Naive thymus-derived CD4-positive, alpha-beta T cell (primary cell): ENCODE measurements around the gene RNF149. TPM values are rescaled to one million over a fixed set of nuclear protein-coding genes. Genes with fewer than 3 reads are reported as not detected.

Experiments used
- ATAC-seq: fragments of 150-1000 bp; cut with Tn5 transposase; 2 replicates; pipeline ENCODE4 v1.10.0; 2021; ENCODE audit warnings: mild to moderate bottlenecking, moderate library complexity
- CTCF ChIA-PET: fragments of 350-600 bp; sonication (Branson Sonifier 250); formaldehyde crosslinking; loops from one replicate; lab custom pipeline; 2021; ENCODE audit warnings: antibody characterized with exemption; lab: Charles Lee
- POLR2A ChIA-PET: fragments of 350-600 bp; sonication (Branson Sonifier 250); formaldehyde crosslinking; loops from one replicate; lab custom pipeline; 2021; ENCODE audit warnings: antibody characterized with exemption, inconsistent platforms; lab: Charles Lee
- DNase-seq, 9 donors: peaks; one replicate each; pipeline versions ENCODE4 v3.0.0 to v3.0.0-alpha.2; 2020 to 2022; ENCODE audit warnings: mixed read lengths in 1 of 9
- H3K27ac ChIP-seq: one replicate; pipeline ENCODE4 v1.7.0; 2013; ENCODE audit warnings: mild to moderate bottlenecking, low read depth, low read length, moderate library complexity
- H3K27me3 ChIP-seq, 2 donors: one replicate each; pipeline ENCODE4 v1.7.0; 2013; ENCODE audit warnings: low read length in 2 of 2, mild to moderate bottlenecking in 2 of 2, moderate library complexity in 2 of 2; ENCODE audit not compliant: control insufficient read depth in 2 of 2, insufficient read depth in 2 of 2
- H3K36me3 ChIP-seq, 3 experiments: 1 replicate in 2 of 3; 2 replicates in 1 of 3; pipeline ENCODE4 v1.7.0; 2013; ENCODE audit warnings: low read length in 3 of 3, mild to moderate bottlenecking in 3 of 3, moderate library complexity in 1 of 3; ENCODE audit not compliant: insufficient read depth in 3 of 3, control insufficient read depth in 2 of 3
- H3K4me1 ChIP-seq, 2 donors: one replicate each; pipeline ENCODE4 v1.7.0; 2013; ENCODE audit warnings: low read length in 2 of 2, mild to moderate bottlenecking in 2 of 2, moderate library complexity in 1 of 2; ENCODE audit not compliant: control insufficient read depth in 2 of 2, insufficient read depth in 2 of 2
- H3K4me3 ChIP-seq: 2 replicates; pipeline ENCODE4 v1.7.0; 2013; ENCODE audit warnings: mild to moderate bottlenecking, low read length
- H3K9me3 ChIP-seq, 3 experiments: 1 replicate in 2 of 3; 2 replicates in 1 of 3; pipeline ENCODE4 v1.7.0; 2013; ENCODE audit warnings: low read length in 3 of 3; ENCODE audit not compliant: control insufficient read depth in 2 of 3
- H3K27ac Mint-ChIP-seq, 9 donors: one replicate each; pipeline ENCODE4 v1.8.0; 2020 to 2022; ENCODE audit warnings: mixed read lengths in 9 of 9, mild to moderate bottlenecking in 8 of 9, moderate library complexity in 5 of 9, inconsistent platforms in 2 of 9
- H3K27me3 Mint-ChIP-seq, 5 donors: one replicate each; pipeline ENCODE4 v1.8.0; 2021 to 2022; ENCODE audit warnings: mixed read lengths in 5 of 5, mild to moderate bottlenecking in 1 of 5
- H3K36me3 Mint-ChIP-seq, 5 donors: one replicate each; pipeline ENCODE4 v1.8.0; 2020 to 2022; ENCODE audit warnings: mixed read lengths in 5 of 5, mild to moderate bottlenecking in 3 of 5, inconsistent platforms in 1 of 5
- H3K4me1 Mint-ChIP-seq, 7 donors: one replicate each; pipeline ENCODE4 v1.8.0; 2020 to 2022; ENCODE audit warnings: mixed read lengths in 7 of 7, mild to moderate bottlenecking in 3 of 7, inconsistent platforms in 1 of 7
- H3K4me3 Mint-ChIP-seq, 10 donors: one replicate each; pipeline ENCODE4 v1.8.0; 2020 to 2022; ENCODE audit warnings: mild to moderate bottlenecking in 10 of 10, mixed read lengths in 10 of 10, moderate library complexity in 6 of 10, inconsistent platforms in 2 of 10
- H3K9me3 Mint-ChIP-seq, 11 donors: one replicate each; pipeline ENCODE4 v1.8.0; 2020 to 2022; ENCODE audit warnings: mixed read lengths in 11 of 11, mild to moderate bottlenecking in 4 of 11, inconsistent platforms in 1 of 11, moderate library complexity in 1 of 11
- intact Hi-C, 2 donors: fragments of 100-400 bp; cut with micrococcal nuclease; formaldehyde crosslinking; loops; one replicate each; pipeline ENCODE4 v1.15.1; 2023
- microRNA-seq: library from miRNA; unstranded; fragments of <30 nt; microRNA quantifications from one replicate; pipeline ENCODE4 v1.2.0, GENCODE V29; 2022; ENCODE audit warnings: borderline microRNAs expressed
- polyA plus RNA-seq, 2 donors: library from polyadenylated mRNA; unstranded; fragments of 300-500 nt; fragmentation: Illumina TruSeq; gene quantifications; one replicate each; pipeline ENCODE4 v1.2.3, GENCODE V29; 2021
- total RNA-seq, 6 experiments: library from RNA in 5 of 6; stranded (reverse) in 5 of 6; gene quantifications; 1 replicate in 5 of 6; 2 replicates in 1 of 6; pipeline ENCODE4 v1.2.3 and lab custom pipeline; 2021 to 2026

The RNF149 gene
- total and polyA plus RNA-seq, 7 experiments from 2014 or later, result 45.2 to 159 (median 112) TPM

- POLR2A ChIA-PET, result interaction anchor here (1.5 kb wide), 1 partner anchor 8 kb away, joined by 5 read pairs; no protein-coding TSS in a partner anchor
- peaks cover 0 to 12% (median 0%) of the 10 kb centered on the region in 11 donors for H3K9me3 Mint-ChIP-seq
- H3K4me1 Mint-ChIP-seq, result peaks cover 0 to 4% (median 0%) of the 10 kb centered on the region in 7 donors
- Histone ChIP-seq H3K9me3 (no peaks in the 10 kb centered on the region), H3K27me3 (no peaks in the 10 kb centered on the region), H3K4me1 (no peaks in the 10 kb centered on the region), H3K27ac (no peak overlapping the region), H3K36me3 (no peaks in the 10 kb centered on the region), H3K4me3 (no peak overlapping the region)
- DNase-seq (no peak), ATAC-seq (no peak)
- peak overlapping the region in 1 of 9 donors; percentile 34 for H3K27ac Mint-ChIP-seq
- no peaks in the 10 kb centered on the region for H3K27me3 Mint-ChIP-seq
- intact Hi-C loops, result no loop called here
- H3K36me3 Mint-ChIP-seq, result peaks cover 4 to 18% (median 13%) of the 10 kb centered on the region in 5 donors
- no peak overlapping the region for H3K4me3 Mint-ChIP-seq
- CTCF ChIA-PET, result no interaction called here
Measured at GRCh38 chr2:101231240-101231639, 77.3 kb downstream of the RNF149 start.

GRCh38 chr2:101230541-101231001, 77.9 kb downstream of the RNF149 start:
- Mint-ChIP-seq H3K36me3 (peaks cover 4 to 21% (median 13%) of the 10 kb centered on the region in 5 donors), H3K9me3 (peaks cover 0 to 14% (median 0%) of the 10 kb centered on the region in 11 donors), H3K27me3 (no peaks in the 10 kb centered on the region), H3K4me1 (peaks cover 0 to 5% (median 0%) of the 10 kb centered on the region in 7 donors), H3K4me3 (no peak overlapping the region), H3K27ac (no peak overlapping the region)
- H3K9me3 ChIP-seq, result no peaks in the 10 kb centered on the region
- no peaks in the 10 kb centered on the region for H3K4me1 ChIP-seq
- no peak for DNase-seq
- intact Hi-C loops, result no loop called here
- ChIA-PET CTCF (interaction anchor here (0.6 kb wide), 1 partner anchor 31 kb away, joined by 4 read pairs; no protein-coding TSS in a partner anchor), POLR2A (interaction anchor here (1.5 kb wide), 1 partner anchor 9 kb away, joined by 5 read pairs; no protein-coding TSS in a partner anchor)
- no peak overlapping the region for H3K27ac ChIP-seq
- ATAC-seq, result no peak
- H3K27me3 ChIP-seq, result no peaks in the 10 kb centered on the region
- no peak overlapping the region for H3K4me3 ChIP-seq
- no peaks in the 10 kb centered on the region for H3K36me3 ChIP-seq

Small RNAs within 50 kb of the gene (microRNA-seq; reads per million reads assigned to microRNA genes)
- 5.2 reads per million, percentile 4 among the genes with 10 or more reads in this experiment for gene MIR5696

Other genes with a start within 250 kb of the RNF149 start
- 10 to 100 TPM in 1 of 5 experiments, 1 to 10 TPM in 3, under 1 TPM in 1; 0.87 to 20.1 (median 2.4) TPM for gene TBC1D8, start 157.3 kb downstream of the RNF149 start, total RNA-seq
- under 1 TPM; 0.30 to 0.37 TPM for gene TBC1D8, start 157.3 kb downstream of the RNF149 start, polyA plus RNA-seq
- 10 to 100 TPM; 49.0 to 65.7 (median 54.3) TPM for gene CNOT11, start 55.8 kb downstream of the RNF149 start, total RNA-seq
- 10 to 100 TPM; 60.4 to 64.0 TPM for gene CNOT11, start 55.8 kb downstream of the RNF149 start, polyA plus RNA-seq
- under 1 TPM in 1 of 5 experiments, not detected in 4; 0.56 TPM for gene CREG2, start 78.8 kb upstream of the RNF149 start, total RNA-seq
- not detected for gene CREG2, start 78.8 kb upstream of the RNF149 start, polyA plus RNA-seq
- gene RFX8, start 166.4 kb upstream of the RNF149 start, total RNA-seq, result 1 to 10 TPM in 2 of 5 experiments, under 1 TPM in 2, not detected in 1; 0.24 to 2.0 (median 0.88) TPM
- not detected for gene RFX8, start 166.4 kb upstream of the RNF149 start, polyA plus RNA-seq